Heart left ventricle (tissue), 13 donors: ENCODE data around the gene KIF1A.

Source experiments
- CTCF ChIP-seq, 12 donors: fragments of 200-600 bp; sonication (generic) in 4 of 12; IDR thresholded peaks; one replicate each; pipeline versions ENCODE4 v1.5.0 to v1.8.0; 2018 to 2022; ENCODE audit warnings: antibody characterized with exemption in 12 of 12, mild to moderate bottlenecking in 5 of 12
- POLR2A ChIP-seq, 2 donors: fragments of 450-650 bp; IDR thresholded peaks; one replicate each; pipeline ENCODE4 v1.6.1; 2017; ENCODE audit warnings: antibody characterized with exemption in 2 of 2, mild to moderate bottlenecking in 2 of 2, moderate library complexity in 2 of 2
- donor health status: ischemic (EF 13 %, LVEDD 7.1; RV severe dilation, severe dysfunction).
- donor health status: DM: no; HTN: yes; CAD: no.
- donor health status: DM: no; HTN: no; CAD: no.
- donor health status: ischemic (EF 25% LVEDD 6.9; RV normal size, moderate dysfunction).
- donor health status: ischemic (EF 25% LVEDD 5.7; RV mildly dilated, moderate dysfunction).
- donor health status: ischemic (EF 35%, LVEDD 5.7; RV mildly dilated, moderate dysfunction).
- donor health status: nonischemic (EF 11% LVEDD 7.7; RV severe dilation, severe dysfunction).
- donor health status: DM: yes; HTN: yes; CAD: no.
- donor health status: PGD.
- donor health status: ischemic (EF 29% LVEDD 5.4; RV normal size, mild dysfunction).
- donor health status: nonischemic (EF 23%, LVEDD 6.1; RV moderate dilation, normal function).

GRCh38 chr2:240781471-240782220 is 38.4 kb downstream of the KIF1A start:
- TF ChIP-seq CTCF (IDR thresholded peaks at IDR 0.05) (no peak), POLR2A (IDR thresholded peaks at IDR 0.05) (no peak)
